GM12878 (cell line): ENCODE results near the gene MALT1. TPM values are rescaled to one million over a fixed set of nuclear protein-coding genes. Genes with fewer than 3 reads are reported as not detected.

Experiments used
- CUX1 ChIP-seq: IDR thresholded peaks from 2 replicates; pipeline ENCODE4 v1.6.1; 2012; ENCODE audit warnings: improper control_type of control experiment, low read depth, low read length; ENCODE audit not compliant: insufficient replicate concordance
- FOS ChIP-seq: IDR thresholded peaks from 3 replicates; pipeline ENCODE4 v1.6.1; 2011; ENCODE audit warnings: borderline replicate concordance; ENCODE audit not compliant: insufficient read length; ENCODE audit errors: extremely low read depth
- MTA2 ChIP-seq: fragments of 450-650 bp; IDR thresholded peaks from 2 replicates; pipeline ENCODE4 v1.6.1; 2016; ENCODE audit warnings: low read depth, mild to moderate bottlenecking, moderate library complexity
- MYB ChIP-seq: fragments of 150-350 bp; IDR thresholded peaks from 2 replicates; pipeline ENCODE4 v1.6.1; 2014; ENCODE audit warnings: mild to moderate bottlenecking, low read depth, low read length, borderline replicate concordance
- PBX3 ChIP-seq: IDR thresholded peaks from 2 replicates; pipeline ENCODE4 v1.6.1; 2011; ENCODE audit warnings: mild to moderate bottlenecking, low read depth, low read length, moderate library complexity; ENCODE audit not compliant: insufficient replicate concordance
- POLR2AphosphoS5 ChIP-seq: IDR thresholded peaks from 2 replicates; pipeline ENCODE4 v1.6.1; 2011; ENCODE audit warnings: mild to moderate bottlenecking, low read length, inconsistent platforms
- RAD51 ChIP-seq: fragments of 450-650 bp; IDR thresholded peaks from 2 replicates; pipeline ENCODE4 v1.6.1; 2016; ENCODE audit warnings: moderate library complexity, mild to moderate bottlenecking, inconsistent platforms
- RBBP5 ChIP-seq: fragments of 200-600 bp; sonication (generic); conservative IDR thresholded peaks from 2 replicates; pipeline ENCODE4 v1.6.1; 2016
- RELA ChIP-seq: fragments of 450-650 bp; IDR thresholded peaks from 2 replicates; pipeline ENCODE4 v1.8.0; 2014; ENCODE audit warnings: borderline replicate concordance; ENCODE audit not compliant: partially characterized antibody
- SMARCA5 ChIP-seq: fragments of 450-650 bp; IDR thresholded peaks from 2 replicates; pipeline ENCODE4 v1.6.1; 2017; ENCODE audit warnings: mild to moderate bottlenecking
- USF1 ChIP-seq: IDR thresholded peaks from 2 replicates; pipeline ENCODE4 v1.6.1; 2011; ENCODE audit warnings: borderline replicate concordance, low read depth, mild to moderate bottlenecking, moderate library complexity, mixed read lengths, low read length; ENCODE audit not compliant: insufficient read depth; ENCODE audit errors: extremely low read length
- WRNIP1 ChIP-seq: IDR thresholded peaks from 2 replicates; pipeline ENCODE4 v1.6.1; 2011; ENCODE audit warnings: low read depth, low read length, improper control_type of control experiment, borderline replicate concordance
- ZBTB33 ChIP-seq: fragments of 450-650 bp; IDR thresholded peaks from 2 replicates; pipeline ENCODE4 v1.6.1; 2017; ENCODE audit warnings: mild to moderate bottlenecking
- ZBTB4 ChIP-seq: fragments of 450-650 bp; formaldehyde crosslinking; IDR thresholded peaks from 2 replicates; pipeline ENCODE4 v1.4.0; 2022; ENCODE audit warnings: mild to moderate bottlenecking, moderate library complexity
- ZNF207 ChIP-seq: fragments of 450-650 bp; IDR thresholded peaks from 2 replicates; pipeline ENCODE4 v1.6.1; 2014; ENCODE audit warnings: antibody characterized with exemption, mild to moderate bottlenecking, borderline replicate concordance
- polyA plus RNA-seq, 11 experiments: library from polyadenylated mRNA; depleted of rRNA in 4 of 11; unstranded in 6 of 11; stranded (reverse) in 5 of 11; fragments of >200 nt; fragmentation: Nextera tagmentation in 4 of 11; fragmentation: Illumina TruSeq in 1 of 11; extraction: Ambion mirVana in 4 of 11; extraction: Trizol in 1 of 11; gene quantifications; 1 replicate in 1 of 11; 2 replicates in 10 of 11; pipeline versions ENCODE4 v1.2.1 to v1.2.3, GENCODE V29; 2011 to 2016; ENCODE audit warnings: inconsistent platforms in 2 of 11, missing spikeins in 2 of 11, low read depth in 1 of 11
- total RNA-seq, 4 experiments: library from RNA; depleted of rRNA in 3 of 4; stranded (reverse); fragments of >200 nt in 3 of 4; fragmentation: Illumina TruSeq in 1 of 4; extraction: Trizol in 1 of 4; gene quantifications; 2 replicates each; pipeline versions ENCODE4 v1.2.1 to v1.2.3, GENCODE V29; 2013 to 2021

MALT1 gene
- total and polyA plus RNA-seq, 10 of the 15 experiments (the other 5 are each of a cell fraction or from before 2014, with no cell fraction given): 17.6 to 126 (median 45.4) TPM

- TF ChIP-seq ZBTB4 (CRISPR knock-in tag) (no peak), POLR2AphosphoS5 (no peak), MYB (no peak), ZNF207 (no peak), RAD51 (no peak), PBX3 (no peak), FOS (no peak), USF1 (no peak), WRNIP1 (no peak), ZBTB33 (no peak), RBBP5 (no peak), MTA2 (peak; percentile 85), CUX1 (no peak), SMARCA5 (no peak), RELA (no peak)
Measured at GRCh38 chr18:58662118-58662517, 9.1 kb upstream of the MALT1 start (continued).
